Upper lobe of left lung (tissue), 4 donors: ENCODE measurements around the gene HOXA6.

Source experiments
- CTCF ChIP-seq, 6 experiments: fragments of 450-650 bp in 4 of 6; fragments of 200-600 bp in 2 of 6; sonication (generic) in 2 of 6; IDR thresholded peaks; one replicate each; pipeline ENCODE4 v1.5.1; 2016 to 2019; ENCODE audit warnings: antibody characterized with exemption in 6 of 6
- EP300 ChIP-seq, 4 donors: sonication (generic); formaldehyde crosslinking; IDR thresholded peaks; one replicate each; pipeline ENCODE4 v1.5.1; 2017; ENCODE audit warnings: antibody characterized with exemption in 4 of 4, control low read depth in 2 of 4
- POLR2AphosphoS5 ChIP-seq, 2 donors: sonication (generic); formaldehyde crosslinking; IDR thresholded peaks; one replicate each; pipeline ENCODE4 v1.5.1; 2017; ENCODE audit warnings: antibody characterized with exemption in 2 of 2

GRCh38 chr7:27110186-27111031 lies 37.2 kb downstream of the HOXA6 start:
- TF ChIP-seq CTCF (IDR thresholded peaks at IDR 0.05) = no peak
- TF ChIP-seq EP300 (IDR thresholded peaks at IDR 0.05) = no peak
- peak in 1 of 2 donors; percentile 45 for TF ChIP-seq POLR2AphosphoS5 (IDR thresholded peaks at IDR 0.05)
